D721Med (cell line): ENCODE results near the gene SLC9A5.

ENCODE experiments used
- DNase-seq: peaks from one replicate; pipeline ENCODE4 v3.0.0; 2011; ENCODE audit warnings: low spot score; ENCODE audit not compliant: insufficient read length
- FAIRE-seq: peaks from 2 replicates; lab custom pipeline; 2011; peaks lifted over from hg19 to GRCh38; lab: Jason Lieb, UNC
- CTCF ChIP-seq: IDR thresholded peaks from 2 replicates; pipeline ENCODE4 v1.5.1; 2012; ENCODE audit warnings: mild to moderate bottlenecking, control low read depth; ENCODE audit not compliant: insufficient read depth; ENCODE audit errors: missing control alignments

Gene SLC9A5

DNA sequence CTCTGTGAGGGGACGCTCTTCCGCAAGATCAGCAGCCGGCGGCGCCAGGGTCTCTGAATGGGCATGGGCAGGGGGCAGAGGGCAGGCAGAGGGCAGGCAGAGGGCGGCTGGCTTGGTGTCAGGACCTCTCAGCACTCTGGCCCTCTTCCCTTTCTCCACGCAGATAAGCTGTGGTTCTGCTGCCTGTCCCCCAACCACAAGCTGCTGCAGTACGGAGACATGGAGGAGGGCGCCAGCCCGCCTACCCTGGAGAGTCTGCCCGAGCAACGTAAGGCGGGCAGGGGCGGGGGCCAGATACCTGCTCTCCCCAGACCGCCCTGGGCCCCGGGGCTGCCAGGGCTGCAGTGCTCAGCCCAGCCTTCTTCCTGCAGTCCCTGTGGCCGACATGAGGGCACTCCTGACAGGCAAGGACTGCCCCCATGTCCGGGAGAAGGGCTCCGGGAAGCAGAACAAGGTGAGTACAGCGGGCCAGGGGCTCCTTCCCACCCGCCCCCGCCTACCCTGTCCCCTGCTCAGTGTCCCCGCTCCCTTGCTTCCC is 45.8 kb upstream of the SLC9A5 start:
- TF ChIP-seq CTCF = no peak
- FAIRE-seq (no peak), DNase-seq (no peak)

- no peak for FAIRE-seq
- no peak for TF ChIP-seq CTCF
- DNase-seq = no peak
Measured at GRCh38 chr16:67204076-67204475, 44.7 kb upstream of the SLC9A5 start.

DNA sequence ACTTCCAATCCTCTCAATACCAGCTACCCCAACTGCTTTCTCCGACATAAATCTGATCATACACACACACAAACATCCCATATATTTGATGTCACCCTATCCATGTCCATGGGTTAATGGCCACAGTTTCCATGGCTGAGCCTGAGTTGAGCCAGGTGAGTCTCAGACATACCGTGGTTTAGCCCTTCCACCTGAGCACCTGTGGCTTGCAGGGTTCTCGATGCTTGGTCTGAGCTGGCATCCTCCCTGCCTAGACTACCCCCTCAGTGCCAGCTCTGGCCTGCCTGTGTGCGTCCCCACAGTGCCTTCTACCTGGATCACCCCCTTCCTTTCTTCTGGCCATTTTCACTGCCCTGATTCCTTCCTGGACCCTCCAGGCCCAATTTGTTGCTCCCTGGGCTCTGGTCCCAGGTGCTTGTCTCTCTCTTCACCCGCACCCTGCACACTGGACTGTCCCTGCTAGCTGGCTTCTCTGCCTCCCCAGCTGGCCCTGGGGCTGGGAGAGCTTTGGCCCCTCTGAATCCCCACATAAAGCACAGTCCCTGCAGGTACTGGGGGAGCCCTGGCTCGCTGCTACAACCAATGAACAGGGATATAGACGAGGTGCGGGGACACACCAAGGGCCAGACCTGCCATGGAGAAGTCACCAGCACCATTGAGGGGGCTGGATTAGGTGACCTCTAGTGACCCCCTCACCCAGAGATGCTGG is 42.5 kb upstream of the SLC9A5 start:
- FAIRE-seq (no peak), DNase-seq (no peak)
- no peak for TF ChIP-seq CTCF

DNA sequence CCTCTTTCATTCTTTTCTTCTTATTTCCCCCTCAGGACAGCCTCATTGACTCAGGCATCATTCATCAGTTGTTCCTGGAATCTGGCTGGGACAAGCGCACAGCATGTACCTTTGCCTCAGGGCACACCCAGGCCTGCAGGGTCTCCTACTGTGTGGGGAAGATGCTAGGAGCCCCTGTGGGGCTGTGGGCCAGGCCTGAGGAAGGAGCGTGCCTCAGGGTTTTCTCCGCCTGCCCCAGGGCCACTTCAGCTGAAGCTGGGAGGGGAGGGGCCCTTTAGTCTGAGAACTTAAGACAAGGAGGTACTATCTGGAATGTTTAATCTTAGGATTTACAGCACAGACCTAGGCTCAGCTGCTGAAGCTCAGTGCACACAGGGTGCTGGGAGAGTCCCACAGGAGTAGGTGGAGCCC is 41.9 kb upstream of the SLC9A5 start:
- TF ChIP-seq CTCF = no peak
- FAIRE-seq = no peak
- DNase-seq = no peak

- no peak for TF ChIP-seq CTCF
- FAIRE-seq (no peak), DNase-seq (no peak)
Measured at GRCh38 chr16:67207249-67208091, 41.3 kb upstream of the SLC9A5 start.

DNA sequence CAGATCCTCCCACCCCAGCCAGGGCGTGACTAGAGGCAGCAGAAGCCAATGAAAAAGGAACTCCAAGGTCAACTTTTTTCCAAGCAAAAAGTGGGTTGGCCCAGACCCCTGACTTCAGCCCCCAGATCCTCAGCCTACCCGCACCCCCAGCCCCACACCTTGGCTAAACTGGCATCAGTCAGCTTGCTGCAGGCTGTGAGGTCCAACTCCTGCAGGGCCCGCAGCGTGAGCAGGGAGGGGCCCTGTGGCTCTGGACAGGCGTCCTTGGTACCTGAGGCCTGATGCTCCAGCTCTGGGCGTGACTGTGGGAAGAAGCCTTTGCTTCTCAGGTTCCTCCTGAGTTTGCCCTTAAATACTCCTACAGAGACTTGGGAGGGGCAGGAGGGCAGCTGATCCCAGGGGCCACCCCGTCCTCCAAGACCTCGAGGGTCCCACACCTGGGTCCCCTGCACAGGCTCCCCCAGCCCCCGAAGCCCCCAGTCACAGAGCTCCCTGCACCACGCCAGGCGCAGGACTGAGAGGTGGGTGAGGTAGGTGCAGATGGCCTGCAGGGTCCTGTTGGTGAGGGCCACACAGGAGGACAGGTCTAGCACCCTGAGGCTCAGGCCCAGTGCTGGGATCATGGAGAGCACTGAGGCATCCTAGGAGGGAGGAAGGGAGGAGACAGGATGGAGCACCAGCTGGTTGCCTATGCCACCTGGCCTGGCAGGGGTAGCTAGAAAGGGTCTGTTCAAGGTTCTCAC is 40.5 kb upstream of the SLC9A5 start:
- TF ChIP-seq CTCF = no peak
- no peak for FAIRE-seq
- DNase-seq = no peak
